GM19397 (cell line): ENCODE results near the gene AMN.

Experiments
- ATAC-seq: cut with Tn5 transposase; IDR thresholded peaks from one replicate; pipeline ENCODE4 v1.9.1; 2021; ENCODE audit warnings: mild to moderate bottlenecking, moderate library complexity; ENCODE audit not compliant: unreplicated experiment

Gene AMN

GRCh38 chr14:102927878-102928411, 5.5 kb downstream of the AMN start:
- no peak for ATAC-seq

GRCh38 chr14:102928412-102929240, 6.2 kb downstream of the AMN start:
- ATAC-seq: no peak

- ATAC-seq: no peak
Observed at GRCh38 chr14:102929241-102930137, 7.0 kb downstream of the AMN start.

GRCh38 chr14:102930138-102930752, 7.8 kb downstream of the AMN start:
- no peak for ATAC-seq

GRCh38 chr14:102930753-102931579, 8.5 kb downstream of the AMN start:
- no peak for ATAC-seq

DNA sequence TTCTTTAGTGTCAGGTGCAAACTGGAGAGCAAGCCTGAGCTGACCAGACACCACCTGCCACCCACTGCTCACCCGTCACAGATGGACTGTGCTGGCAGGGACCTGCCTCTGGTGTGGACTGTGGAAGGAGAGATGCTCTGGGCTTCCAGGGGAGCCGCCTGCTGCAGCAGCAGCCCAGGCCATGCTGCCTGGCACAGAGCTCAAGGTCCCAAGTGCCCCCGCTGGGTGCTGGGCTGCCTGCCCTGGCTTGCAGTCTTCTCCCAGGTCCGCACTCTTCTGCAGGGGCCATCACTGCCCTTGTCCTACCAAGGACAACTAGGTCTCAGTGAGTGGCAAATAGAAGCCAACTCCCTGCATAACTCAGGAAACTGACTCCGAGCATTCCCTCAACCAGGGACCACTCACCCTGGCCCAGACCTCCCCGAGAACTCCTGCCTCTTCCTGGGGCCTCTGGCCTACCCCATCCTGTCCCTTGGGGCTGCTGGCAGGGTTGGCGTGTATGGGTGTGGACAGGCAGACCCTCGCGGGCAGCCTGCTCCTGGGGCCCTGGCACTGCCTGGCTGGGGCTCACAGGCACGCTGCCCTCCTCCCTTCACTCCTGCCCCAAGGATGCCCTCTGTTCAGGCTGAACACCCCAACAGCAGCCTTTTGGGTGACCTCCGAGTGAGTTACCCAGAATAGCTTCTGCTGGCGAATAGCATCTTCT, 9.3 kb downstream of the AMN start:
- ATAC-seq: no peak

GRCh38 chr14:102932484-102933248, 10.2 kb downstream of the AMN start:
- ATAC-seq: no peak

DNA sequence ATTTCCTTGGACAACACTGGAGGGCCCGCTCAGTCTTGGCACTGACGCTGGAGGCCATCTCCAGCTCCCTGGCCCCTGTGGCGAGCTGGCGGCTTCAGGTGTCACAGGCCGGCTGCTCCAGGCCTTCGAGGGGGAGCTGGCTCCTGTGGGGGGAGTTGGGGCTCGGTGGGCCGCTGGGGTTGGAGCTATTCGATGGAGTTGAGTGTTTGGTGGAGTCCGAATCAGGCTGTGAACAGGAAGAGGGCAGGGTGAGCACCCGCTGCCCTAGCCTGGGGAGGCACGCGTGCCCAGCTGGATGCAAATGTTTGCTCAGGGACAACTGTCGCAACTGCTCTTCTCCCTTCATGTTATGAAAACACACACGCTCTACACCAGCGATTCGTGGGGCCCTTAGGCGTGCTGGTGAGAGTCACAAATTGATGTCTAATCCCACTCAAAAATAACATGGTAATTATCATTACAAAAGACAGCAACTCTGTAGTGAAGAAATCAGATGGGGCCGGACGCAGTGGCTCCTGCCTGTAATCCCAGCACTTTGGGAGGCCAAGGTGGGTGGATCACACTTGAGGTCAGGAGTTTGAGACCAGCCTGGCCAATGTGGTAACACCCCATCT, 11.3 kb downstream of the AMN start:
- ATAC-seq: no peak

DNA sequence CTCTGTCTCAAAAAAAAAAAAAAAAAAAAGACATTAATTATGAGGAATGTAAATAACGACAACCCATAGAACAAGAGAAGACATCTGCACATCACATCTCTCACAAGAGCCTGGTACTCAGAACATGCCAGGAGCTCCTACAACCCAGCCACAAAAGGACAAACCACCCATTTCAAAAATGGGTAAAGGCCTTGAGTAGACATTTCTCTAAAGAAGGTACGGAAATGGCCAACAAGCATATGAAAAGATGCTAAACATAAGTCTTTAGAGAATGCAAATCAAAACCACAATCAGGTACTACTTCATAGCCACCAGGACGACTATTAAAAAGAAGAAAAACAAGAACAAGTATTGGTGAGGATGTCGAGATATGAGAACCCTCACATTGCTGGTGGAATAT, 13.3 kb downstream of the AMN start:
- ATAC-seq: no peak

DNA sequence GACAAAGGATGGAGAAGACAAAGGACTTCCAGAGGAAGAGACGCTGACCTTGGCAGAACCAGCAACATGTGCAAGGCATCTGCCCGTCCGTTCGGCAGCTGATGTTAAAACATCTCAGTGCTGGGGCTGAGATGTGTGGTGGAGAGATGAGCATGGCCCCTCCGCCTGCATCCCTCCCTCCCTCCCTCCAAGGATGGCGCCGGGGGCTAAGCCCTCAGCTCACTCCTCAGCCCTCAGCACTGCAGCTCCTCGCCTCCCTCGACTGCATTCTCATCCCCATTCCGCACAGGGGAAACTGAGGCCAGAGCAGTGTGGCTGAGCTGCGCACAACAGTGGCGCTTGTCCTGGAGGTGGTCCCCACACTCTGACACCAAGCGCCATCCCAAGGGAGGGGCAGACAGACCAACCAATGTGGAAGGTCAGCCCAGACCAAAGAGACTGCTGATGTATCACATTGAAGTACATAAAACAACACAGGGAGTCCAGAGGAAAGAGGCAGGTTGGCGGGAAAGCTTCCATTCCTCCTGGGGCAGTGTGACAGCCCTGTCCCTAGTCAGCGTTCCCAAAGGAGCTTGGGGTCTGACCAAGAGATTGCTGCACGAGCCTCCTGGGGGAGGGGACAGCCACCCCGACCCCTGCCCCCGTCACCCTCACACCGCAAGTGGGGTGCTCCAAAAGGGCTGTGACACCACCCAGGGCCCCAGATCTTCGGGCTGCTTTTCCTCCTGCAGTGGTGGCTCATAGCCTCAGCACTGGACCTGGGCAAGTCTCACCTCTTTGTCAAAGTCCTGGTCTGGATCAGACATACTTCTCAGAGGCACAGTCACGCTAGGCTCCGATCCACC, 15.1 kb downstream of the AMN start:
- ATAC-seq: no peak

GRCh38 chr14:102938191-102938590, 15.7 kb downstream of the AMN start:
- ATAC-seq: no peak

GRCh38 chr14:102939329-102939728, 16.9 kb downstream of the AMN start:
- ATAC-seq: no peak

DNA sequence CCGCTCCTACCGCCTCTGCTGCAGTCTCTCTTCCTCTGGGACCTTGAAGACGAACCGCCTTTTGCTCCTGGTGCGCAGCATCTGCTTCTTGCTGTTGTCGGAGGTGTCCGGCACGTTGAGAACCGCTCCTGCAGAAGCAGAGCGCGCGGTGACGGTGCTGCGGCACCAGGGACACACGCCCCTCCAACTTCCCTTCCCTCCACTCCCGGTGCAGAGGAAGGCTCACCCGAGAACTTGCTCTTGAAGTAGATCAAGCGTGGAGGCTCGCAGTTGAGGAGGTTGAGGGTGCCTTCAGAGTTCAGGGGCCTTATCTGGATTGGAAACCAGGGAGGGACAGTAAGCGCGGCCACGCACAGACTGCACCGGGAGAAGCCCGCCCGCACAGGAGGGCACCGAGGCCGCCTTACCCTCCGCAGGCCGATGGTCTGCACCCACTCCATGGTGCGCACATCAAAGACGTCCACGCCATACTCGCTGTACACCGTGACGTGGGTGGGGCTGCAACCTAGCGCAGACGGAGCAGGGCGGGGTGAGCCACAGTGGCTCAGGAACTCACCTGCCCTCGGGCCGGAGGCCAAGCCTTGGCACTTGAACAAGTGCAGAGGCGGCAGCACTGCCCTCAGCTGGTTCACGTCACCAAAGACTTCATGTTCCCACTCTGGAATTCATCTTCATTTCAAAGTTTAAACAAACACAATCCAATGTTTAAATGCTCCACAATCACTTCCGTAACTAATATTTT, 17.5 kb downstream of the AMN start:
- ATAC-seq: no peak

- ATAC-seq: no peak
Observed at GRCh38 chr14:102940729-102941362, 18.4 kb downstream of the AMN start.

DNA sequence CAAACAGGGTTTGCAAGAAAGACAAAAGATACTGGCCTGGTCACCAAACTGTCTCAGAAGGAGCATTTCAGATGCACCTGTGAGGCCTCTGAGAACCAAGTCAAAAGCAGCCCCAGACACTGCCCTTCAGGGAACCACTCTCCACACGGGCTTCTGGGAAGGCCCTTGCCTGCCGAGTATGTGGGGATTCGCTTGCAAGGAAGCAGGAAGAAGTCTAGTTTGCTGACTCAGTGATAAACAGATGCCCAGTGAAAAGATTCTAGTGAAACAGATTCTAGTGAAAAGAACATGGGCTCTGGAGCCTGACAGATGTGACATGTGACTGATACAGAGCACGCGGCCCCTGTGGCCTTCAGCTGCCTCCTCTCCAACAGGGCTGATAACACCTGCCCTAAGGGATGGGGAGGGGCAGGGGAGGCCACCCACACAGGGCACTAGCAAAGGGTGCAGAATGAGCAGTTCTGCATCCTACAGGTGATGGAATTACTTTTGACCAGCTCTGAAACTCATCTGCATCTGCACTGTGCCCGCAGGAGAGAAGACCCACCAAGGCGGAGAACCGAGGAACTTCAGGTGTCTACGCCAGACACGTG, 19.1 kb downstream of the AMN start:
- no peak for ATAC-seq

DNA sequence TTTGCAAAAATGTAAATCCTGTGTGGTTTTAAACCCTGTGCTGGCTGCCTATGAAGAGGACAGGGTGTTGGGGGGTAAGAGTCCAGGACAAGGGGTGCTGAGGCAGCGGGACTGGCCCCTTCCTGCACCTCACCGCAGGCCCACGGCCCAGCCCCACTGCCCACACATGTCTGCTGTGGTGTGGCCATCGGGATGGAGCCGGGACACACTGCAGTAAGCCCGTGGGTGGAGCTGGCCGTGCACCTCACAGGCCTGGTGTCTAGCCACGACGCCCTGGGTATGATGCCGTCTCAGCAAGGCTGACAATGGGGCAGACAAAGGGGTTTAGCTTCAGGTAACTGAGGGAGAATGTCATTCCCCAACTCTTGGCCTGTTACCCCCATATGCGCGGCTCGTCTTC, 19.6 kb downstream of the AMN start:
- ATAC-seq: no peak
